Stomach (tissue), 4 donors: ENCODE results near the gene LHFPL3.

Experiments
- POLR2A ChIP-seq, 4 donors: fragments of 450-650 bp; IDR thresholded peaks; one replicate each; pipeline ENCODE4 v1.6.1; 2016; ENCODE audit warnings: antibody characterized with exemption in 4 of 4, control low read depth in 2 of 4, mild to moderate bottlenecking in 1 of 4, moderate library complexity in 1 of 4
- POLR2AphosphoS5 ChIP-seq, 3 donors: sonication (generic); formaldehyde crosslinking; IDR thresholded peaks; one replicate each; pipeline ENCODE4 v1.6.1; 2016; ENCODE audit warnings: antibody characterized with exemption in 3 of 3

- TF ChIP-seq POLR2A (IDR thresholded peaks at IDR 0.05) (no peak), POLR2AphosphoS5 (IDR thresholded peaks at IDR 0.05) (no peak)
These were observed 367.2 kb downstream of the LHFPL3 start for GRCh38 chr7:104695563-104695962.
